Measurements from ENCODE around the gene DNM2. TPM values are rescaled to one million over a fixed set of nuclear protein-coding genes. Genes with fewer than 3 reads are reported as not detected.

Gene DNM2
- total and polyA plus RNA-seq, 2 of the 13 experiments (the other 11 are each of a cell fraction or from before 2014, with no cell fraction given): 41.7 to 59.8 TPM

- TF ChIP-seq HNF1B (CRISPR knock-in tag; IDR thresholded peaks at IDR 0.05) (no peak), ZNF607 (CRISPR knock-in tag; IDR thresholded peaks at IDR 0.05; ENCODE audit: borderline replicate concordance) (0 out of 2 replicates have a peak, but pooled peaks have one; percentile 38), ZMYM3 (CRISPR knock-in tag; IDR thresholded peaks at IDR 0.05) (no peak), TSC22D2 (CRISPR knock-in tag; IDR thresholded peaks at IDR 0.05; ENCODE audit: borderline replicate concordance) (no peak), HNRNPLL (IDR thresholded peaks at IDR 0.05; ENCODE audit: low read depth, low read length, poor library complexity, severe bottlenecking) (peak; percentile 79), GLMP (CRISPR knock-in tag; IDR thresholded peaks at IDR 0.05; ENCODE audit: borderline replicate concordance) (no peak), NRL (CRISPR knock-in tag; IDR thresholded peaks at IDR 0.05; ENCODE audit: borderline replicate concordance) (no peak), SP4 (CRISPR knock-in tag; IDR thresholded peaks at IDR 0.05) (peak; percentile 100), ZNF253 (CRISPR knock-in tag; IDR thresholded peaks at IDR 0.05; ENCODE audit: borderline replicate concordance) (no peak), ZKSCAN1 (IDR thresholded peaks at IDR 0.05; ENCODE audit: low read length) (no peak), MXD1 (CRISPR knock-in tag; IDR thresholded peaks at IDR 0.05) (no peak), PAXIP1 (CRISPR knock-in tag; conservative IDR thresholded peaks at IDR 0.05) (peak; percentile 39; the same call in 1 of the 2 replicates), ZSCAN21 (CRISPR knock-in tag; IDR thresholded peaks at IDR 0.05; ENCODE audit: borderline replicate concordance) (0 out of 2 replicates have a peak, but pooled peaks have one; percentile 57), ZNF101 (CRISPR knock-in tag; IDR thresholded peaks at IDR 0.05; ENCODE audit: borderline replicate concordance, low read depth) (no peak), SKI (IDR thresholded peaks at IDR 0.05; ENCODE audit: partially characterized antibody) (peak; percentile 22), ATF7-NPFF (CRISPR knock-in tag; IDR thresholded peaks at IDR 0.05; ENCODE audit: low read depth) (no peak; the same call in 1 of the 2 replicates), ZNF720 (CRISPR knock-in tag; IDR thresholded peaks at IDR 0.05) (no peak), HNRNPK (IDR thresholded peaks at IDR 0.05; ENCODE audit: low read depth, low read length, poor library complexity, severe bottlenecking) (peak; percentile 76), ZNF562 (CRISPR knock-in tag; IDR thresholded peaks at IDR 0.05; ENCODE audit: borderline replicate concordance) (no peak), ZSCAN5A (CRISPR knock-in tag; IDR thresholded peaks at IDR 0.05; ENCODE audit: borderline replicate concordance) (no peak)
These were observed 153.2 kb downstream of the DNM2 start, which contains the start of gene CARM1 (continued) for GRCh38 chr19:10870955-10871603.

Data from HepG2 (cell line).